Activated CD8-positive, alpha-beta memory T cell treated with anti-CD3 and anti-CD28 coated beads, Interleukin-2, amount 50 U/mL, for 4 hours (primary cell): Measurements from ENCODE around the gene ACTR10.

Source experiments
- DNase-seq: peaks from one replicate; pipeline ENCODE4 v3.0.0-alpha.2; 2020

ACTR10 gene

DNA sequence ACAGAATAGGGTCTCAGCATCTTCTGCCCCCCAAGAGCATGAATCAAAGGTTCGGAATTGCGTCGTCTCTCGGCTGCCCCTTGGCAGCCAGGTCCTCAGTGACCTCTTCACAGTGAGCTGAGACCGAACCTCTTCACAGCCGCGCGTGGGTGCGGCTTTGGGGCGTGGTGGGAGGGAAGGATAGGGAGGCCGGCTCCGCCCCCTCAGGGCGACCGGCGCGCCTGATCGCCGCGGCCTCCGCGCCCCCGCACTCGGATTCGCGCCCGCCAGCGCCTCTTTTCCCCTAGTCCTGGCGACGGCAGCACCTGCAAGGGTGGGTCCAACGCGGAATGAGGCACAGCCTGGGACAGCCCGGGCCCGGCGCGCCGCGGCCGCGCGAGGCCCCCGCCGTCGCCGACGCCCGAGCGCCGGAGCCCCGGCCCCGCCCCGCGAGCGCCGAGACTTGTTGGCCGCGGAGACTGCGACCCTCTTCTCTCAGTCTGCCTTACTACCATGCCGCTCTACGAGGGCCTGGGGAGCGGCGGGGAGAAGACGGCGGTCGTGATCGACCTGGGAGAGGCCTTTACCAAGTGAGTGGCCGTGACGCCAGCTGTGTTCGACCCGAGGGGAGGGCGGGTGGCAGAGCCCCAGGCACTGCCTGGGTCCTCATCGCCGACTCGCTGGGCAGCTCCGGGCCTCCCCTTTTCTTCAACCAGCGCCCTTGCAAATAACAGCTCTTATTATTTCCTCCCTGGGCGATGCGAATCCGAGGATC is at the start of gene ACTR10:
Gene ACTR10, plus strand, starts transcription at position 424 of the 754 bp plus-strand sequence. Its CDS starts 69 bp downstream, at position 493.
- peak; percentile 87 for DNase-seq

DNA sequence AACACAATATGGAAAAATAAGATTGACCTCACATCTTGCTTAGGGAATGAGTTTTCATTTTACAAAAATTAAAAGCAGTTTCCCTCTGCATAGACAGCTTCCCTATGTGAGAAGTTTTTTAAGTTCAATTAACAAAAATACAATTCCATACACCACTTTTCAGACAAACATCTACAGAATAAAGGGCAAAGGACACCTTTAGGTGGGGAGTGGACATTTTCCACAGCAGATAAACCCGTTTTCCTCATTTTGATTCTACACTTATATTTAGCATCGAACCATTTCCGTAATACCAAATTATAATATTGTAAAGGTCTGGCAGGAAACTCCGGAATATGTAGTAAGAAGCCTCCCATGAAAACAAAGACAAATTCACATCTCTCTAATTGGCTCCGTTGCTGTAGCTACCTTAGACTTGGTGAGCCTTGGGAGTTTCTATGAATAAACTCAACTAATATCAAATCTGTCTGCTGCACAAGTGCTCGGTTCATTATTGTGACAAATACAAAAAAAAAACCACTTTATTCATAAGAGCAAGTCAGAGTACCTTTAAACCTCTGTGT is 49.6 kb upstream of the ACTR10 start:
- no peak for DNase-seq

GRCh38 chr14:58151133-58152013 is 48.6 kb upstream of the ACTR10 start:
- peak; percentile 16 for DNase-seq

DNA sequence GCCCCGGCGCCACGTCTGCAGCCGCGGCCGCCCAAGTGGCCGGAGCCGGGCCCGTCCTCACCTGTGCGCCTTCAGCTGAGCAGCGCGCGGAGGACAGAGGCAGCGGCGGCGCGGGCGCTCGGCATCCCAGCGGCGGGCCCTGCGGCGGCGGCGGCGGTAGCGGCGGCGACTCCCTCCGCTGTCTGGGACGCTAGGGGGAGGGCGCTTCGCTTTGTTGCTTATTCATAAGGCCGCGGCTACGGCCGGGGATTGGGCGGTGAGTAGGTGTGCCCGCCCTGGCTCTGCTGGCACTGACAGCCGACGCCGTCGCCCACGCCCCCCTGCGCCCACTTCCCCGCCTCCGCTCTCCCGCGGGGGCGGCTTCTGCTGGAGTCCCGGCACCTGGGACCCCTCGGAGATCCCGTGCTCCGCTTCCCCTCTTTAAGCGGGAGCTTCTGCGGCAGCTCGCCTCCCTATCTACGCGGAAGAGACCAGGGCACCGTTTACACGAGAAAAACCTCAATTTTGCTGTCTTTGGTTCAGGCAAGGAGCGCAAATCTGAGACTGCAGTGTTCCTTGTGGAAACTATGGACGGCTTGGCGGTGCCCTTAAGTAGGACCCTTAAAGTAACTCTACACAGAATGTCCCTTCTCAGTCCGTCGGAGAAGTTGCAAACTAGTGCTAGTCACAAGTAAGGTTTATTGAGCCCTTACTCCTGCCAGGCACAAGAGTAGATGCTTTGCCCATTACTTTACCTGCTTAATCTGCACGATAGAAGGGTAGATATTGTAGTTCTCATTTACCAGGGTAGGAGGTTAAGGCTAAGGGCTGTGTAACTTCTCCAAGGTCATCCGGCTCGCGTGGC is 47.7 kb upstream of the ACTR10 start, which contains the start of gene ARMH4:
Gene ARMH4, minus strand, starts transcription at position 200 of the 844 bp plus-strand sequence. CDS start 12,855 bp downstream, outside the sequence.
- DNase-seq, result peak; percentile 66

DNA sequence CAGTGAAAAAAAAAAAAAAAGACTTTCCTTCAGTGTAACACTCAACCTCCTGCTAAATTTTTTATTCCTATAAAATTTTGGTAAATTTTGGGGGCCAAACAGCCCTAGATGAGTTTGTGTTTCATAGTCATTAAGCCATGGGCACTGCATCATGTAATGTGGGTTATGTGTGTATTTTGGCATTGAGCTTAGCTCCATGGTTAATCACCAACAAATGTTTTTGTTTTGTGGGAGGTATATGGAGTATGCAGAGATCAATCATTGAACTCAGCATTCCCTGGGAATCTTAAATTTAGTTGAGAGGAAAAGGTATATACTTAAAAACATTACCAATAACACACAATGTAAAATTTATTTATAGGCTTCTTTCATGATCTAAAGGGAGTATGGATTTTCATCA is 39.4 kb upstream of the ACTR10 start:
- DNase-seq, result no peak

DNA sequence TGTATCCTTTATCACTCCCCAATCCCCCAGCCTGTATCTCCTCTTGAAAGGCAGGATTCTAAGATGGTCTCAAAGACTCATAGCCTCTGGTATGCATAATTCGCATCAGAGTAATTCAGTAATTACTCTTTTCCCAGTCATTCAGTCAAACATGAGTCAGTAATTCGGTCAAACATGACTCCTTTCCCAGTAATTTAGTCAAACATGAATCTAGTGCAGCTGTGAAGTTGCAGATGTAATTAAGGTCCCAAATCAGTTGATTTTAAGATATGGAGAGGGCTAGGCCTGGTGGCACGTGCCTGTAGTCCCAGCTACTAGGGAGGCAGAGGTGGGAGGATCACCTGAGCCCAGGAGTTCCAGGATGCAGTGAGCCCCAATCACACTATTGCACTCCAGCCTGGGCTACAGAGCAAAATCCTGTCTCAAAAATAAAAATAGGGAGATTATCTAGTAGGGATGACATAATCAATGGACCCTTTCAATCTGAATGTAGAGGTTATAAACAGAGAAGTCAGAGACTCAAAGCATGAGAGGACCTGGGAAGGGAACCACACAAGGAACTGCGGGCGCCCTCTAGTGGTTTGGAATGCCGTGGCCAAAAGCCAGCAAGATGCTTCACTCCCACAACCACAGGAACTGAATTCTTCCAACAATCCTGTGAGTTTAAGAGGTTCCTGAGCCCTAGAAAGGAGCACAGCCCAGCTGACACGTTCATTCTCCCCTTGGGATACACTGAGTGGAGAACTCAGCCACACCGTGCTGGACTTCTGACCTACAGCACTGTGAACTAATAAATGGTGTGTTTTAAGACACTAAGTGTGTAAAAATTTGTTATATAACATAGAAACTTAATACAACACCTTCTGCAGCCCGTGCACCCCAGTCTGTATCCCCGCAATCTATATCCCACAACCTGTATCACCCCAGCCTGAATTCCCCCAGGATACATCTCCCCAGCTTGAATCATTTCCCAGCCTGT is 33.7 kb upstream of the ACTR10 start:
- peak; percentile 75 for DNase-seq

GRCh38 chr14:58167057-58167456 is 32.9 kb upstream of the ACTR10 start:
- no peak for DNase-seq

DNA sequence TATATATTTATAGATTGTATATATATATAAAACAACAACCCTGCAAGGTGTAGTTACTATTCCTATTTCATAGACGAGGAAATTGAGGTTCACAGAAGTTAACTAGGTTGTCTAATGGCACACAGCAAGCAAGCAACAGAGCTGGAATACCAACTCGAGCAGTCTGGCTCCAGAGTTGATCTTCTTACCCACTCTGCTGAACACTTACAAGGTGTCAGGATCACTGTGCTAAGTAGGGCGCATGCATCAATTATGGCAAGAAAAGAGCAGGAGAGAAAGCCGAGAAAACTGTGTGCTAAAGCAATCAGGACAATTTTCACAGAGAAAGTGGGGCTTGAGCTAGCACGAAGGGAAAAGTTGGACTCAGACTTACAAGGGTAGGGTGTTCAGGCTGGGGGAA is 32.1 kb upstream of the ACTR10 start:
- DNase-seq, result no peak

GRCh38 chr14:58171090-58171489 is 28.9 kb upstream of the ACTR10 start:
- DNase-seq, result peak; percentile 31

GRCh38 chr14:58177125-58177524 is 22.8 kb upstream of the ACTR10 start:
- DNase-seq, result no peak

DNA sequence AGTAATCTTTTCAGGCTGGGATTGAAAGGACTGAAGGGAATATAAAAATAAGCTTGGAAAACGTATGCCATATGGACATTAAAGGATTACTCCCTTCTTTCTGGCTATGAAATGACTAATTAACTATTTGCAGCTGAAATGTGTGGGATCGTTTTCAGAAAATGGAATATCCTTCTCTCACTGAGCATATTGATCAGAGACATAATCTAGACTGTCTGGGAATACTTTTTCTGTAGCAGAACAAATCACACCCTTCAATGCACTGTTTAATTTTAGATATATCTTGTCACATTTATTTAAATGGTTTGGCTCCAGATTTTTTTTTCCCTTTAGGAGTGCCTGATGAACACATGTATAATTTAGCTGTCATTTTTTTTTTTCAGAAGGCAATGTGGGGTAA is 10.8 kb upstream of the ACTR10 start:
- no peak for DNase-seq

DNA sequence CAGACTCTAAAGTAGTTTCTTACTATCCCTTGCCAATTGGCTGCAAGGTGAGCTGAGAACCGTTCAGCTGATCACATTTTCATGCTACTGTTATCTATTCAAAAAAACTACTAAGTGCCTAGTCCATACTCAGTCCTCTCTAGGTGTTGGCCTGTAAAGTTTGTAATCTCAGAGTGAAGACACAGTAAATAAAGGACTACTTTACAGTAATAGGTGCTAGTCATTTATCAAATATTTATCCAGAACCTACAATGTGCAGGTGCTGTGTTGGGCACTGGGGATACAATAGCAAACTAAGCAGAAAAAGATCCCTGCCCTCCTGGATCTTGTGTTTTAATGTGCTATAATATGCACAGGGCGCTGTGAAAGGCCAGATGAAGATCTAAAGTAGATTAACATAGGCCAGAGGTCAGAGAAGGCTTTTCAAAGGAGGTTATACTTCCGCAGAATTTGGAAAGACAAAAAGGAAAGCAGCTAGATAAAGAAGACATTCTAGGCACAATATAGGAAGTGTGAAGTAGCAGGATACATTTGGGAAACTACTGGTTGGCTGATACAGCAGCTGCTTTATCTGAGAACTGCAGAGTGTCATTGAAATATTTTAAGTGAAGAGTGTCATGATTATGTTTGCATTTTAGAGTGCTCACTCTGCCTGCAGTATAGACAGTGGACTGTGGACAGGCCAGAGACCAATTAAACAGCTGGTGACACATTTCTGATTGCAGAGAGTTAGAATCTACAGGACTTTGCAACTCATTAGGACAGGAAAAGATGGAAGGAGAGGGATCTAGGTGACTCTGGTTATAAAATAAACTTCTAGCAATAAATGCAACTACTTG is 8.0 kb upstream of the ACTR10 start:
- DNase-seq, result no peak

- no peak for DNase-seq
Observed at GRCh38 chr14:58193542-58193941, 6.4 kb upstream of the ACTR10 start.

DNA sequence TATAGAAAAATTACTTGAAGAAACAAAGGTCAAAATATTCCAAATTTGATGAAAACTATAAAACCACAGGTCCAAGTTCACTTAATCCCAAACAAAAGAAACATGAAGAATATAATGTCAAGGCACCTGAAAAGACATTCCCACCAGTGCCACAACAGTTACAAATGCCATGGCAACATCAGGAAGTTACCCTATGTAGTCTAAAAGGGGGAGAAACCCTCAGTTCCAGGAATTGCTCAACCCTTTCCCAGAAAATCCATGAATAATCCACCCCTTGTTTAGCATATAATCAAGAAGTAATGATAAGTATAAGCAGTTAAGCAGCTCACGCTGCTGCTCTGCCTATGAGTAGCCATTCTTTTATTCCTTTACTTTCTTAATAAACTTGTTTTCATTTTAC is 3.8 kb upstream of the ACTR10 start:
- no peak for DNase-seq

DNA sequence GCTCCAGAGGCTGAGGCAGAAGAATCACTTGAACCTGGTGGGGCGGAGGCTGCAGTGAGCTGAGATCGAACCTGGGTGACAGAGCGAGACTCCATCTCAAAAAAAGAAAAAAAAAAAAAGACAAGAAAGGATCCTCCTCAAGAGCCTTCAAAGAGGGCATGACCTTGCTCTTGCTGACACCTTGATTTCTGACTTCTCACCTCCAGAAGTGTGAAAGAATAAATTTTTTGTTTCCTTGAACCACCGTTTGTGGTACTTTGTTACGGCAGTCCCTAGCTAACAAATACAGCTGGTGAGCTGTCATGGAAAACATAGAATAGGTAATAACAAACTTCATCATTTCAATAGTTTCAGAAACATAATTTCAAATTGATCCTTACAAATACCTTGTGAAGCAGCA is 1.9 kb upstream of the ACTR10 start:
- DNase-seq, result no peak

- DNase-seq, result no peak
Observed at GRCh38 chr14:58200480-58200841, 512 bp downstream of the ACTR10 start.

GRCh38 chr14:58200846-58201245 is 897 bp downstream of the ACTR10 start:
- no peak for DNase-seq

GRCh38 chr14:58213176-58213575 is 13.2 kb downstream of the ACTR10 start:
- DNase-seq, result no peak

DNA sequence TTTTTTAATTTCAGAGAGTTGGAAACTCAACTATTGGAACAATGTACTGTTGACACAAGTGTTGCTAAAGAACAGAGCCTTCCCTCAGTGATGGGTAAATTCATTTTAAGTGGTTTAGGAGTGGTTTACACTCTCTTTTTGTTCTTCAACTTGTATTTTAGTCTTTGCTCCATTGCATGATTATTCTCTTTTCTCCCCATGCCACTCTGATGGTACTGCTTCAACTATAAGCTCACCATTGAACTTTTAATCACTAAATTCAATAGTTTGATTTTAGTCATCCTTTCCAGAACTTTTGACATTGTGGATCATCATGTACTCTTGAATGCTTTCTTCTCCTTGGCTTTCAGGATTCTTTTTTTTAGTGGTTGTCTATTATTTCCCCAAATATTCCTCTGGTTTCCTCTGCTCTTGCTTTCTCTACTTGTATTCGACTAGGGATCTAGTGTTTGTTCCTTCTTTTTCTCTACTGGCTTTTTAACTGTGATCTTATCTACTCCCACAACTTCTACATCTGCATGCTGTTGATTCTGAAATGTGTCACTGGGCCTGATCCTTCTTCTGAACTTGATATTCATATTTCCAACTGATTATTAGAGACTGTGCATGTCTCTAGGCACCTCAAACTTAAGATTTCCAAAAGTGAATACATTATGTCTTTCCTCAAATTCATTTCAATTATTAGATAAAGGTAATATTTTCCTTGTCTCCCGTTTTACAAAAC is 15.4 kb downstream of the ACTR10 start:
- DNase-seq, result no peak

- no peak for DNase-seq
Observed at GRCh38 chr14:58216544-58216943, 16.6 kb downstream of the ACTR10 start.
